H9 (cell line): Measurements from ENCODE around the gene DOCK11. TPM values are rescaled to one million over a fixed set of nuclear protein-coding genes. Genes with fewer than 3 reads are reported as not detected.

Experiments
- DNase-seq: peaks from one replicate; pipeline ENCODE4 v3.0.0-alpha.2; 2017
- H2AFZ ChIP-seq: one replicate; pipeline ENCODE4 v1.6.1; 2013; ENCODE audit warnings: mild to moderate bottlenecking, low read length, control low read depth, moderate library complexity
- H2AK5ac ChIP-seq: 2 replicates; pipeline ENCODE4 v1.6.1; 2013; ENCODE audit warnings: low read length, control low read depth, mixed read lengths; ENCODE audit not compliant: insufficient read length
- H2BK120ac ChIP-seq: one replicate; pipeline ENCODE4 v1.6.1; 2013; ENCODE audit warnings: low read depth, mild to moderate bottlenecking, low read length, control low read depth, inconsistent platforms; ENCODE audit not compliant: poor library complexity, severe bottlenecking
- H2BK12ac ChIP-seq: 2 replicates; pipeline ENCODE4 v1.6.1; 2013; ENCODE audit warnings: low read length, control low read depth, mixed read lengths, low read depth; ENCODE audit not compliant: insufficient read length
- H2BK15ac ChIP-seq: 2 replicates; pipeline ENCODE4 v1.6.1; 2013; ENCODE audit warnings: low read depth, low read length, control low read depth
- H2BK20ac ChIP-seq: one replicate; pipeline ENCODE4 v1.6.1; 2013; ENCODE audit warnings: low read depth, mild to moderate bottlenecking, low read length, control low read depth, inconsistent platforms; ENCODE audit not compliant: poor library complexity, severe bottlenecking
- H2BK5ac ChIP-seq: 2 replicates; pipeline ENCODE4 v1.6.1; 2013; ENCODE audit warnings: low read length, control low read depth, mixed read lengths; ENCODE audit not compliant: insufficient read length
- H3K14ac ChIP-seq: 2 replicates; pipeline ENCODE4 v1.6.1; 2013; ENCODE audit warnings: low read length, control low read depth; ENCODE audit not compliant: insufficient read depth
- H3K18ac ChIP-seq: 2 replicates; pipeline ENCODE4 v1.6.1; 2013; ENCODE audit warnings: low read depth, mild to moderate bottlenecking, mixed read lengths, low read length, control low read depth; ENCODE audit not compliant: insufficient read length
- H3K23ac ChIP-seq: 2 replicates; pipeline ENCODE4 v1.6.1; 2013; ENCODE audit warnings: low read length, control low read depth, mixed read lengths, low read depth; ENCODE audit not compliant: insufficient read length
- H3K23me2 ChIP-seq: 2 replicates; pipeline ENCODE4 v1.6.1; 2013; ENCODE audit warnings: low read depth, mild to moderate bottlenecking, mixed read lengths, low read length, control low read depth; ENCODE audit not compliant: insufficient read length, poor library complexity, severe bottlenecking
- H3K27ac ChIP-seq: 2 replicates; pipeline ENCODE4 v1.5.1; 2013; ENCODE audit warnings: low read length, control low read depth, mixed read lengths, low read depth; ENCODE audit not compliant: insufficient read length
- H3K27me3 ChIP-seq: 2 replicates; pipeline ENCODE4 v1.6.1; 2013; ENCODE audit warnings: low read length, control low read depth, inconsistent platforms; ENCODE audit not compliant: insufficient read depth
- H3K4ac ChIP-seq: 2 replicates; pipeline ENCODE4 v1.6.1; 2013; ENCODE audit warnings: low read depth, mild to moderate bottlenecking, control low read depth, inconsistent platforms, low read length, moderate library complexity
- H3K4me1 ChIP-seq: 2 replicates; pipeline ENCODE4 v1.6.1; 2013; ENCODE audit warnings: low read length, control low read depth, inconsistent platforms; ENCODE audit not compliant: insufficient read depth
- H3K4me2 ChIP-seq: 2 replicates; pipeline ENCODE4 v1.6.1; 2013; ENCODE audit warnings: low read length, control low read depth, mixed read lengths; ENCODE audit not compliant: insufficient read length, insufficient read depth
- H3K56ac ChIP-seq: 2 replicates; pipeline ENCODE4 v1.6.1; 2013; ENCODE audit warnings: low read depth, mild to moderate bottlenecking, mixed read lengths, low read length, control low read depth; ENCODE audit not compliant: insufficient read length
- H3K79me1 ChIP-seq: 2 replicates; pipeline ENCODE4 v1.6.1; 2013; ENCODE audit warnings: low read depth, mild to moderate bottlenecking, moderate library complexity, low read length, control low read depth, inconsistent platforms; ENCODE audit not compliant: insufficient read depth, poor library complexity, severe bottlenecking
- H3K79me2 ChIP-seq: 2 replicates; pipeline ENCODE4 v1.6.1; 2013; ENCODE audit warnings: low read length, control low read depth, inconsistent platforms; ENCODE audit not compliant: insufficient read depth
- H3K9ac ChIP-seq: 2 replicates; pipeline ENCODE4 v1.6.1; 2013; ENCODE audit warnings: low read length, control low read depth, mixed read lengths; ENCODE audit not compliant: insufficient read length; ENCODE audit errors: extremely low read depth
- H3K9me3 ChIP-seq: one replicate; pipeline ENCODE4 v1.6.1; 2013; ENCODE audit warnings: low read depth, low read length, inconsistent platforms; ENCODE audit not compliant: control insufficient read depth
- H3T11ph ChIP-seq: one replicate; pipeline ENCODE4 v1.6.1; 2013; ENCODE audit warnings: mild to moderate bottlenecking, low read length, control low read depth, inconsistent platforms
- H4K20me1 ChIP-seq: one replicate; pipeline ENCODE4 v1.6.1; 2013; ENCODE audit not compliant: control insufficient read depth, insufficient read length, insufficient read depth
- H4K5ac ChIP-seq: 2 replicates; pipeline ENCODE4 v1.6.1; 2013; ENCODE audit warnings: low read depth, mild to moderate bottlenecking, mixed read lengths, low read length, control low read depth; ENCODE audit not compliant: insufficient read length
- H4K8ac ChIP-seq: replicated peaks from 2 replicates; pipeline ENCODE4 v1.6.1; 2013; ENCODE audit warnings: low read length, control low read depth, mixed read lengths, low read depth; ENCODE audit not compliant: insufficient read length
- H4K91ac ChIP-seq: 2 replicates; pipeline ENCODE4 v1.6.1; 2013; ENCODE audit warnings: low read depth, mild to moderate bottlenecking, moderate library complexity, mixed read lengths, low read length, control low read depth; ENCODE audit not compliant: insufficient read length
- H3K27ac Mint-ChIP-seq, 3 experiments: 2 replicates in 2 of 3; 3 replicates in 1 of 3; pipeline ENCODE4 v1.8.0; 2020 to 2021; ENCODE audit warnings: mixed read lengths in 3 of 3, mild to moderate bottlenecking in 1 of 3, moderate library complexity in 1 of 3
- H3K27me3 Mint-ChIP-seq: 2 replicates; pipeline ENCODE4 v1.8.0; 2021; ENCODE audit warnings: low read depth, mild to moderate bottlenecking, moderate library complexity, mixed read lengths
- H3K36me3 Mint-ChIP-seq, 3 experiments: 2 replicates in 2 of 3; 3 replicates in 1 of 3; pipeline ENCODE4 v1.8.0; 2020 to 2021; ENCODE audit warnings: low read depth in 3 of 3, mixed read lengths in 3 of 3; ENCODE audit not compliant: insufficient read depth in 1 of 3
- H3K4me1 Mint-ChIP-seq, 2 experiments: 2 replicates each; pipeline ENCODE4 v1.8.0; 2020; ENCODE audit warnings: mixed read lengths in 2 of 2
- H3K4me3 Mint-ChIP-seq, 2 experiments: 2 replicates in 1 of 2; 3 replicates in 1 of 2; pipeline ENCODE4 v1.8.0; 2020 to 2021; ENCODE audit warnings: mild to moderate bottlenecking in 2 of 2, mixed read lengths in 2 of 2, moderate library complexity in 1 of 2
- H3K9me3 Mint-ChIP-seq, 2 experiments: 2 replicates in 1 of 2; 3 replicates in 1 of 2; pipeline ENCODE4 v1.8.0; 2020; ENCODE audit warnings: mild to moderate bottlenecking in 2 of 2, mixed read lengths in 2 of 2, moderate library complexity in 1 of 2
- CTCF ChIP-seq: fragments of 200-600 bp; sonication (generic); conservative IDR thresholded peaks from 3 replicates; pipeline ENCODE4 v1.8.0; 2021; ENCODE audit warnings: antibody characterized with exemption, mild to moderate bottlenecking
- WGBS: extraction: QIAGEN DNeasy Blood & Tissue Kit; methylation state at CpG from one replicate; pipeline ENCODE4 v1.1.7; 2013; ENCODE audit warnings: missing lambda C conversion rate, low lambda C conversion rate, mixed read lengths; ENCODE audit not compliant: insufficient read length; ENCODE audit errors: extremely low coverage; 5-methylcytosine and 5-hydroxymethylcytosine counted together
- total RNA-seq: library from RNA; stranded (reverse); gene quantifications from 2 replicates; pipeline ENCODE4 v1.2.1, GENCODE V29; 2021

Gene DOCK11
- total RNA-seq, 1 experiment from 2014 or later = 6.2 TPM

- H4K8ac ChIP-seq = no peak overlapping the region
- peaks cover 3 to 8% (median 4%) of the 10 kb centered on the region in 3 experiments; a peak in 5 of 7 replicates for H3K36me3 Mint-ChIP-seq
- H3K9me3 Mint-ChIP-seq = peaks cover 3 to 45% of the 10 kb centered on the region in 2 experiments
- peaks cover 7 to 8% of the 10 kb centered on the region in 2 experiments for H3K4me1 Mint-ChIP-seq
- no peak overlapping the region for H2BK5ac ChIP-seq
- H3K23ac ChIP-seq = no peak overlapping the region
- no peaks in the 10 kb centered on the region for H3K79me2 ChIP-seq
- H3K18ac ChIP-seq = no peak overlapping the region
- no peak overlapping the region for H2BK20ac ChIP-seq
- no peak overlapping the region for H3K27ac Mint-ChIP-seq
- no peaks in the 10 kb centered on the region for H3K27me3 ChIP-seq
- no peak overlapping the region for H4K5ac ChIP-seq
- no peak overlapping the region for H4K91ac ChIP-seq
- no peak overlapping the region for H2AFZ ChIP-seq
- H3K56ac ChIP-seq = no peak overlapping the region
- H3K4ac ChIP-seq = no peak overlapping the region
- no peaks in the 10 kb centered on the region for H3K4me1 ChIP-seq
- H3K9me3 ChIP-seq = peaks cover 14% of the 10 kb centered on the region
- no peaks in the 10 kb centered on the region; the same call in 1 of the 2 replicates for H3K27me3 Mint-ChIP-seq
- H3T11ph ChIP-seq = no peak overlapping the region
- H2BK15ac ChIP-seq = no peak overlapping the region
- H3K4me2 ChIP-seq = no peak overlapping the region
- H3K4me3 Mint-ChIP-seq = no peak overlapping the region
- no peak overlapping the region for H2BK120ac ChIP-seq
- no peaks in the 10 kb centered on the region for H3K23me2 ChIP-seq
- WGBS = no CpG with 5 or more reads among the region's 1 CpG
- H3K27ac ChIP-seq = no peak overlapping the region
- H3K14ac ChIP-seq = no peak overlapping the region
- no peak overlapping the region for H3K9ac ChIP-seq
- no peaks in the 10 kb centered on the region for H4K20me1 ChIP-seq
- no peak for DNase-seq
- no peak for TF ChIP-seq CTCF
- no peaks in the 10 kb centered on the region for H3K79me1 ChIP-seq
- H2AK5ac ChIP-seq = no peak overlapping the region
- no peak overlapping the region for H2BK12ac ChIP-seq
Measured at GRCh38 chrX:118560489-118560888, 64.9 kb downstream of the DOCK11 start.
